CD4-positive, alpha-beta T cell treated with Interleukin-21 for 1 hour (primary cell): Measurements from ENCODE around the gene ASPRV1.
"Not testable (repeated sequence)": the region's sequence is repeated elsewhere in the genome, so short reads cannot be mapped to it uniquely, and the experiment has no call there.

Experiments used
- DNase-seq: peaks from one replicate; pipeline ENCODE4 v3.0.0-alpha.2; 2020

ASPRV1 gene

DNA sequence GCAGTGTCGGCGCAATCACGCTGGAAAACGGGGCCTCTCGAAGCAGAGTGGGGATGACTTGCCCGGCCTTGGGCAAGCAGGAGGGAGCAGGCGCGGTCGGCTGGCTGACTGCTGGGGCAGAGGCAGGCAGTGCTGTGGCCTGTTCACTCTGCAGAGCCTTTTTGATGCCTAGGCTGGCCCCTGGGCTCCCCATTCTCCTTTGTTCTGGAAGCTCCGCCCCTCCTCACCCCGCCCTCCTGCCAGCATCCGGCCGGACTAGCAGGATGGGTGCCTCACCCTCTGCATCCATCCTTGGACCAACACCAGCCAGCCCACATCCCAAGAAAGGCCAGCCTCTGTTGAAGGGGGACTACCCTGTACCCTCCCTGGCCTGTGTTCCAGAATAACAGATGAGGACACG is at the start of gene ASPRV1:
ASPRV1 (minus strand) TSS at position 136 of the 400 bp plus-strand sequence. CDS start 195 bp downstream, outside the sequence.
- no peak for DNase-seq

- no peak for DNase-seq
Measured at GRCh38 chr2:70010576-70011111, 49.2 kb upstream of the ASPRV1 start.

DNA sequence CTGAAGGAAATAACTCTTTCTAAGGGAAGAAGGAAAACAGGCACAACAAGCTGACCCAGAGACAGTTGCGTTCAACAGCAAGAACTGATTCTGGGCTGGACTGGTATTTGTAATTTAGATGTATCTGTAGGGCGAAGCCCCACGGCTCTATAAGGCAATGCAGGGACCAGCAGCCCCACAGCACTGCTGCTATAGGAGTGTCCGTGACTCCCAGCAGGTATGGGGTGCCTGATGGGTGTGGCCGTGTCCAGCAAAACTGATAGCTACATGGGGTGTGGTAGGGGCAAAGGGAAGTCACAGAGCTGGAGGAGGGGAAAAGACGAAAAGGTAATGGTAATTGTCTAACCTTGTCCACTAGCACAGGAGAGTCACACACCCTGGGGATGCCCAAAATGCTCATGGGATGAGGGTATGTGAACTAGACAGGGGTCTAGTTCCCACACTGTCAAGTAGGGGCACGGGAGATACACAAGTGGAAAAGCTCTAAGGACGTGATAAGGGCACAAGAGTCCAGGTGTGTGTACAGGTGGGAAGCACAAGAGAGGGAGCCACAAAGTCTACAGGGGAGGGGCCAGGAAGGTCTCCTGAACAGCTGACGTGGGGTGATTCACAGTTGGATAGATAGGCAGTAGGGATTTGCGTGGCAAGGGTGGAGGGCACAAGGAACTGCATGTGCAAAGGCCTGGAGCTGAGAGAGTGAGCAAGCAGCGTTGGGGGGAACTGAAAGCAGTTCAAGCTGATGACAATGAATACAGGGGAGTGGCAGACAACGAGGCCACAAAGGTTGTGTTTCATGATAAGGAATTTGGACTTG is 48.5 kb upstream of the ASPRV1 start:
- DNase-seq = no peak

DNA sequence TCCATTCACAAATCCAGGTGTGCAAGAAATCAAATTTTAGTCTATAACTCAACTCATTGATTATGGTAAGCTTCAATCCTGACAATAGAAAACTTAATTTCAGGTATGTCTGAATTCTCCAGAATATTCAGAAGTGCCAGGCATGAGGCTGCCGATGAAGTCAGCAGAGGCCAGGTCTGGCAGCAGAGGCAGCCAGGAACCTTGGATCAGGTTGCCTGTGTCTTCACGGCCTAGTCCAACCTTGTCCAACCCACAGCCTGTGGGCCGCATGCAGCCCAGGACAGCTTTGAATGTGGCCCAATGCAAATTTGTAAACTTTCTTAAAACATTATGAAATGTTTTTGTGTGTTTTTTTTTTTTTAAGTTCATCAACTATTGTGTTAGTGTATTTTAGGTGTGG is 46.9 kb upstream of the ASPRV1 start:
- no peak for DNase-seq

DNA sequence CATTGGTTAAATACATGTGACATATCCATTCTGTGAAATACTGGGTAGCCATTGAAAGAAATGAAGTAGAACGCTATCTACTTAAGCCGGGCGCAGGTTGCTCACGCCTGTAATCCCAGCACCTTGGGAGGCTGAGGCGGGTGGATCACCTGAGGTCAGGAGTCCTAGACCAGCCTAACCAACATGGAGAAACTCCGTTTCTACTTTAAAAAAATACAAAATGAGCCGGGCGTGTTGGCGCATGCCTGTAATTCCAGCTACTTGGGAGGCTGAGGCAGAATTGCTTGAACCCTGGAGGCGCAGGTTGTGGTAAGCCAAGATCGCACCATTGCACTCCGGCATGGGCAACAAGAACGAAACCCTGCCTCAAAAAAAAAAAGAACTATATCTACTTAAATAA is 45.7 kb upstream of the ASPRV1 start:
- DNase-seq = no peak

DNA sequence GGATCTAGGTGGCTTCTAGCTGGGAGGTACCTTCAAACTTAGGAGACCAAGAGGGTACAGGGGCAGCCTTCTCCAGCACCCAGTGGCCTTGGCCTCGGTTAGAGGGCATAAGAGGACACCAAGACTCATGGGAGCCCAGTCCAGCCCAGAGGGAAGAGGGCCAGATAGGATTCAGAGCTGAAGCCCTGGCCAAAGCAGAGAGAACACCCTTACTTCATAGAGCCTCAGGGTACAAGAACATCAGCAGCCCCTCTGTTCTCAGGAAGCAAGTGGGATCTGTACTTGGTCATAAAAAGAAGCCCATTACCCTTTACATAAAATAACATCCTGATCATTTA is 45.0 kb upstream of the ASPRV1 start:
- no peak for DNase-seq

GRCh38 chr2:70005752-70006446 is 44.5 kb upstream of the ASPRV1 start:
- no peak for DNase-seq

DNA sequence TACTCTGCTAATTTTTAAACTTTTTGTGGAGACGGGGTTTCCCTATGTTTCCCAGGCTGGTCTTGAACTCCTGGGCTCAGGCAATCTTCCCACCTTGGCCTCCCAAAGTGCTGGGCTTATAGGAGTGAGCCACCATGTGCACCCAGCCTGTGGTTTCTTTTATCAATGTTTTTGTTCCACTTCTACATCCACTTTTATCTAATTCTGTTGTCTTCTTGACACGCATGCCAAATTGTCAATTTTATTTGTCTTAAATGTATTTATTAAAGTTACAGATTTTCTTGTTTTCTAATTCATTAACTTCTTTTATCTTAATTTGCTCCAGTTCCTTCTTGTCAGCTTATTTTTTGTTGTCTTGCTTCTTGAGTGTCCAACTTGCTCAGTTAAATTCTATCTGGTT is 43.8 kb upstream of the ASPRV1 start:
- DNase-seq = no peak

GRCh38 chr2:70003093-70003830 is 41.8 kb upstream of the ASPRV1 start:
- DNase-seq = no peak

GRCh38 chr2:70002241-70002899 is 40.9 kb upstream of the ASPRV1 start:
- peak; percentile 7 for DNase-seq

DNA sequence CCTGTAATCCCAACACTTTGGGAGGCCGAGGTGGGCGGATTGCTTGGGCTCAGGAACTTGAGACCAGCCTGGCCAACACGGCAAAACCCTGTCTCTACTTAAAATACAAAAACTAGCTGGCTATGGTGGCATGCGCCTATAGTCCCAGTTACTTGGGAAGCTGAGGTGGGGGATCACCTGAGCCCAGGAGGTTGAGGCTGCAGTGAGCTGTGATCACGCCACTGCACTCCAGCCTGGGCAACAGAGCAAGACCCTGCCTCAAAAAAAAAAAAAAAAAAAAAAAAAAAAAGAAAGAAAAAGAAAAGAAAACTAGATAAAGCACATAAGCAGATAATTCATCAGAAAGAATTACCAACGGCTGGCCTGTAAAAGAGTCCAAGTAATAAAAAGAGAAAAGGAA is 39.1 kb upstream of the ASPRV1 start:
- DNase-seq = not testable (repeated sequence)

GRCh38 chr2:69998761-69999160 is 37.3 kb upstream of the ASPRV1 start:
- DNase-seq = no peak

GRCh38 chr2:69997015-69997830 is 35.8 kb upstream of the ASPRV1 start:
- DNase-seq = no peak

GRCh38 chr2:69995511-69995910 is 34.1 kb upstream of the ASPRV1 start:
- DNase-seq = no peak

GRCh38 chr2:69994166-69994565 is 32.7 kb upstream of the ASPRV1 start:
- DNase-seq = no peak

DNA sequence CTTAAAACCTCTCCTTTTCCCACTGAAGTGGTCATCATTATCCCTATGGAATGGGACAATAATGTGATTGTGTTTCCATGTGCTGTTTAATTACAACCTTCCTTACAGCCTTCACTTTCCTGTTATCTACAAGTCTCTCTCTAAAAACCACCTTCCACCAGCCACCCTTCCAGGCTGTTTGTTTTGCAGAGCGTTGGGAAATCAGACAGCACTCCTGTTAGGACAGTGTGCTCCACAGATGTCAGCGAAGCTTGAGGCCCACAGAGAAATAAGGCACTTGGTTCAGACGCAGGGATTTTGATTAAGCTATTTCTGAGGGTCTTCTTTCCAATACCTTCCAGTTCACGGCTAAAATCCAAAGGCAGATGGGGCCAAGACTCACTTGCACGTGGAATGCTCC is 32.3 kb upstream of the ASPRV1 start:
- DNase-seq = no peak

DNA sequence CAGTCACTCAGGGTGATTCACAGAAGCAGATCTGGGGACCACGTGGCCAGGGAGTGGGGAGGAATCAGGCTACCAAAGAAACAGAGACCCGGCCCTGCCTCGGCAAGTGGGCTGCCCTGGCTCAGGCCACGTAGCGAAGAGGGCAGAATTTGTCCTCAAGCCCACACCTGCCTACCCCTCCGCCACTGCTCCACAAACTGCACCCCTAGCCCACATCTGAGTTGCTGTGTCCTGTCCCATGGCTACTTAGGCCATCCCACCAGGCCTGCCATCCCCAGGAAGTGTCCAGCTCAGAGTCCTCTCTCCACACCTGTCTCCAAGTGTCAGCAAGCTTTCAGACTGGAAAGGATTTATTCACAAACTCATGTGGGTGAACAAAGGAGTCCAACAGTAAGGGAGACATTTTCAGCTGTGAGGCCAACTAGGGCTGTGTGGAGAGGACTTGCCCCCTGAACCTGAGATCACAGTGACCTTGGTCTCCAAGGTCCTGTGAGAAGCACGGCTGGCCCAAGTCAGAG is 31.7 kb upstream of the ASPRV1 start:
- DNase-seq = no peak

DNA sequence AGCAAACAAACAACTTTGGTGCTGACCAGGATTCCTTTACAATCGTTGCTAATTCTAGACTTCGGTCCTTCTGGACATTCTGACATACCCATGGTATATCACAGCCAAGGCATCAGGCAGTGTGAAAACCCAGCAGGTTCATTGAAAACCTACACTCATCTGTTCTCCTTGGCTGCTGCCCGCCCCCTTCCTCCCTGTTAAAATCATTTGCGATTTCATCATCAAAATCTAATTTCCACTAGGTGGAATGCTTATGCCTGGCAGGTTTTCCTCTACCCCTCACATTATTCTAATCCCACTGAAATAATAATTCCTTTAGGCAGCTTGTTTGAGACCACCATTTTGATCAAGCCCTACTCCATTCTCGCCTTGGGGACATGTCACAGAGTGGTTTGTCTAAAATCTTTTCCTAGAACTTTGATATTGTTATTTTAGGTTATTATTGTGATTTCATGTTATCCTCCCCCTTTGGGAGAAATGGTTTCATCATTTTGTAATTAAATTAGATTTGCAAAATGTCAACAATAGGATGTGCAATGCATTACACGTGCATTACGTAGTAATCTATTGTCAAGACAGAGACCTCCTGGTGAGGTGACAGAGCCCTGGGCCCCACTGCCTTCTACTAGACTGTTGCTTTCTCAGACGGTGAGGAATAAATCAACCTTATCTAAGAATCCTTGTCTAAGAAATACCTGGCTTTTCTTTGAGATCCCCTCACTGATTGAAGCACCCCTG is 31.0 kb upstream of the ASPRV1 start:
- no peak for DNase-seq

GRCh38 chr2:69989441-69990105 is 28.1 kb upstream of the ASPRV1 start:
- no peak for DNase-seq

DNA sequence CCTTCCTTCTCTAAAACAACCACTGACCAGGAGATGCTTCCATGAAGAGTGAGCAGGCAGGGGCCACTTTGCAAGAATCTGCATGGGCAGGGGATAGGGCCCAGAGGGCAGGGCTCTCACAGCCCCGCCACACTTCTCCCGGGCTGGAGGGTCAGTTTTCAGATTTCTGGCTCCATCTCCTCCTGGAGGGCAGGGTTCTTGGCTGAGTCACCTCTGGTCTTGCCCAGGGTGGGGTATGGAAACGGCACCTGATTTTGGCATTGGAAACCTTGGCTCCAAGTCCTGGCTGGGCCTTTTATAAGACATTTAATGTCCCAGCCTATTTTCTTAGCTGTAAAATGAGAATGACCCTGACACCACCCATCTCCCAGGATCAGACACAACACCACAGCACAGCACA is 27.6 kb upstream of the ASPRV1 start:
- no peak for DNase-seq
